Inflammatory macrophage treated with lipopolysaccharide for 1 hour (primary cell): ENCODE data around the gene DOCK2.
A peak's percentile ranks its signal among the peaks of the same experiment; 100 is the strongest.

Source experiments
- DNase-seq, 2 donors: peaks; one replicate each; pipeline ENCODE4 v3.0.0-alpha.2; 2020 to 2022

The DOCK2 gene

GRCh38 chr5:170108266-170108785 is 471.3 kb downstream of the DOCK2 start:
- no peak for DNase-seq

DNA sequence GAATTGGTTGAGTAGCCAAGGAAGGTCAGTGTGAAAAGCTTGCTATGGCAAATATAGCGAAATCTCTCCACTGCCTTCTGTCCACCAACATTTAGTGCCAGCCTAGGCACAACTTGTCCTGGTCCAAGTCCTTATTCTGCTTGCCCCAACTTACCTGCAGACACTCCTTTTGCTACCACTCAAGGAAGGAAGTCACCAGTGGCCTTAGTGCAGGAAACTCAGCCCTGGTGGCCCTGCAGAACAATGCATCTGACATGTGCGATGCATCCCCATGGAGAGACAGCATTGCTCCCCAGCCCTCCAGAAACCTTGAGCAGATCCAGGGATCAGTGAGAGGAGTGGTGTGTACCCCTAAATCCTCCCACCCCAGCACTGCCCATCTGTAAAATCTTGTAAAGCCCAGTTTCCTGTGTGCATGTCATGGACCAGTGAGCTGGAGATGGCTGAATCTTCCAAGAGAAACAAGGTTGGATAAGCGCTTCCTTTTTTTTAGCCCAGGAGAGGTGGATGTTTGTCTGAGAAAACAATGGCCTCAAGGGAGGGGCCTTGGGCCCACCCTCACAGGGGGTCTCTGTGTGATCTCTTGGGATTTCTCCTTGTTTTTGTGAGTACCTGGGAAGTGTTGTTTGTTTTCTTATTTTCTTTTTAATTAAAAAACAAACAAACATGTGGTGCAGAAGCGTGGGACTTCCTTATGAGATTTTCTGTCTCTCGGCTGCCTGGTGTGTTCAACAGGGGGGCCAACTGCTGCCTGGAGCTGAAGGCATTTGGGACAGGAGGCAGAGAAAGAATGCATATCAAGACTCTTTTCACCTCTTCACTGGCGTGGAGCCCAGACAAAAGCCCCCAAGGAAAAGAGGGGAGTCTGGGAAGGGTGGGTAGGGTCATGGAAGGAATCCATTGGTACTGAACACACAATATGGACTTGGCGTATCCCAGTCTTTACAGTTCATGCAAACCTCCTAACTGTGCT is 472.3 kb downstream of the DOCK2 start:
- no peak for DNase-seq

DNA sequence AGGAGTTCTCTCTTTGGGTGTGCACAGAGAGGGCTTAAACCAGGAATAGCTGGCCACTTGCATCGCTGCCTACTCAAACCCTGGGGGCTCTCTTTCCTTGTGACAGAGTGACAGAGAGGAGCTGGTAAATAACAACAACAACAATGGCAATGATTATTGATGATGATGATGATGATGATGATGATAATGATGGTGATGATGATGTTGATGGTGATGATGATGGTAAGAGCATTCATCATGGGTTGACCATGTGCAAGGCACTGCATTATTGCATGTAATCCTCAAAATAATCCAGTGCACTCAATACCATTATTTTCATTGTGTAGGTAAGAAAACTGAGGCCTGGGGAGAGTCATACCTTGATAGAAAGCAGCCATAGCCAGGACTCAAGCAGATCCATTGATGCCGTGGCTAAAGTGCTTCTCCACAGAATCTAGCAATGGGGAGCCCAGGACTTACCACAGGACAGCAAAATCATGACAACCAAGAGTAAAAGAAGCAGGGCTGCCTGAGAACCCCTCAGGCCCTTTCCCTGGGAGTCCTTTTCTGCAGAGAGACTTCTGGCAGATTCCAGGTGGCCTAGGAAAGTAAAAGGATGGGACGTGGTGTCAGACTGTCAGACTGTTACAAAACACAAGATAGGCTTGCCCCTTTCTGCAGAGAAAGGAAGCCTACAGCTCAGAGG is 473.5 kb downstream of the DOCK2 start:
- no peak for DNase-seq

- no peak for DNase-seq
Measured at GRCh38 chr5:170111088-170111785, 474.2 kb downstream of the DOCK2 start.

GRCh38 chr5:170112876-170113521 is 475.9 kb downstream of the DOCK2 start:
- DNase-seq: no peak

DNA sequence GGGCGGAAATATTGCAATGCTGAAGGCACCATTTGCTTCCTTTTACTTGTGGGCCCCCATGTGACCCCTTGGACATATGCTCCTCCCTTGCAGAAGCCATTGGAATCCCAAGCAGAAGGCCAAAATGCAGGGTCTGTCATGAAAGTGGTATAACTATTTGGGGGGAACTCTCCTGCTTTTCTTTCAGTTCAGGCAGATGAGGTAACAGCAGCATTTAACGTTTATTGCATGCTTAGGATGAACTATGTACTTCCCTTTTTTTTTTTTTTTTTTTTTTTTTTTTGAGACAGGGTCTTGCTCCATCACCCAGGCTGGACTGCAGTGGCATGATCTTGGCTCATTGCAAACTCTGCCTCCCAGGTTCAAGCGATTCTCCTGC is 476.4 kb downstream of the DOCK2 start:
- DNase-seq: peak; percentile 48 to 62

DNA sequence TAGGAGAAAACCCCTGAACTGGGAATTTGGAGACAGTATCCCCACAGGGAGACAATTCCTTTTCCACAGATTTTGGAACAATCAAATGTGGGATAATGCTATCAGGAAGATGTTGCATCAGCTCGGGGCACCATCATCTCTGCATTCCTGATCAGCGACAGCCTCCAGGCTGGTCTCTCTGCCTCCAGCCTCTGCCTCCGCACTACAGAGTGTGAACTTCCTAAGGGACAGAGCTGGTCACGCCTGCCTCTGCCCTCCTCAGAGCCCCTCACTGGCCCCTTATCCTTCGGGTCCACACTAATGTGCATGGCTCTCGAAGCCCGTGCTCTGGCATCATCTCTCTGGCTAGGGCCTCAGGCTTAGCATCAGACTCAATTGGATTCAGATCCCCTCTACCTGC is 477.2 kb downstream of the DOCK2 start:
- no peak for DNase-seq

- no peak for DNase-seq
Measured at GRCh38 chr5:170115925-170116324, 478.9 kb downstream of the DOCK2 start.

GRCh38 chr5:170117736-170118135 is 480.7 kb downstream of the DOCK2 start:
- DNase-seq: no peak

DNA sequence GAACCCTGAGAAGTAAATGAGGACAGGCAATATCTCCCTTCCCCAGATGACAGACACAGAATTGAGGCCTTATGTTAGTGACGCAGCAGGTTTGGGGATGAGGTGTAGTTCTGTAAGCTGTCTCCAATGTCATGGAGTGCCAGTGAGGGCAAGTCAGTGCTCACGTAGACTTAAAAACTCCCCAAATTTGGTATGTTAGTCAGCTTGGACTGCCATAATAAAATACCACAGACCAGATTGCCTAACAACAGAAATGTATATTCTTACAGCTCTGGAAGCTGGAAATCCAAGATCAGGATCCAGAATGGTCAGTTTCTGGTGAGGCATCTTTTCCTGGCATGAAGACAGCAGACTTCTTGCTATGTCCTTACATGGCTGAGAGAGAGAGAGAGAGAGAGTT is 483.5 kb downstream of the DOCK2 start:
- no peak for DNase-seq

GRCh38 chr5:170121321-170121720 is 484.2 kb downstream of the DOCK2 start:
- DNase-seq: no peak

DNA sequence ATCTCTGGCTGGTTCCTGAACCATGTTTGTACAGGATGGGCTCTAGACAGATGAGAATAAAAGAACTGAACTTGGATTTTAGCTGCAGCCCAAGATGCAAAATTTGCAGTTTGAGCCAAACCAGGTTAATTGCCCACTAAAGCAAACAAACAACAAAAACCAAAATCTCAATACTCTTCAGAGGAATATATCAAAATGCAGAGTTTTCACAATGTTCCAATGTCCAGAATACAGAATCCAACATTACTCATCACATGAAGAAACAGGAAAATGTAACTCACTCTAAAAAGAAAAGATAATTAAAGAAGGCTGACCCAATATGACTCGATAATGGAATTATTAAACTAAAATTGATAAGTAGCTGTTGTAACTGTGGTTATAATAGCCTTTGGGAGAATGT is 489.0 kb downstream of the DOCK2 start:
- DNase-seq: no peak

- DNase-seq: peak; percentile 3 to 26
Measured at GRCh38 chr5:170126626-170127025, 489.6 kb downstream of the DOCK2 start.

- DNase-seq: no peak
Measured at GRCh38 chr5:170131235-170131634, 494.2 kb downstream of the DOCK2 start.

GRCh38 chr5:170132269-170132975 is 495.3 kb downstream of the DOCK2 start:
- no peak for DNase-seq
